ENCODE measurements around the gene ARRB2.

The ARRB2 gene

DNA sequence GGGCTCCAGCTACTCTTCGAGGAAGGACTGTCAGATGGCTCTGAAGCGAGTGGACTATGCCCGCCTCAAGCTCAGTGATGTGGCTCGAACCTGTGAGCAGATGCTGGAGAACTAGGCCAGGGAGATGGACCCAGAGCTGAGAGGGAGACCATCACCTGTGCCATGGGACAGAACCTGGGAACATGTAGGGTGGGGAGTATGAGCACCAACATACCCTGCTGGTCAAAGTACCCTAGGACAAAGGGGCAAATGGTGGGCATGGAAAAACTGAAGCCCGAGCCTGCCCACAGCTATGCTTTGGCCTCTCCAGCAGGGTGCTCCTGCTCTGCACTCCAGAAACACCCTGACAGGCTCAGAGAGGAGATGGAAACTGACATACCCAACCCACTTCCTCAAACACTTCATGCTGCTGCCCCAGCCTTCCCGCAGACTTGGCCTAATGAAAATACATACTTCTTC is 22.7 kb downstream of the ARRB2 start:
- no CpG with 5 or more reads among the region's 6 CpGs for WGBS (ENCODE audit: extremely low coverage, insufficient coverage, insufficient read length)
- H3K79me2 ChIP-seq (ENCODE audit: control insufficient read depth, insufficient read depth, low read length, poor library complexity) = no peaks in the 10 kb centered on the region
- no peak overlapping the region for H3K23ac ChIP-seq (ENCODE audit: low read length)
- H3K4me2 ChIP-seq (ENCODE audit: low read length) = no peak overlapping the region
- peak in 1 of 2 donors; percentile 23 for DNase-seq
- H3K18ac ChIP-seq (ENCODE audit: low read length) = no peak overlapping the region
- H3K4me1 ChIP-seq (ENCODE audit: control insufficient read depth in 1 of 2, insufficient read depth in 2 of 2, low read length in 2 of 2) = peaks cover 0 to 2% of the 10 kb centered on the region in 2 experiments
- peaks cover 0 to 3% of the 10 kb centered on the region in 2 experiments for H3K36me3 ChIP-seq (ENCODE audit: control insufficient read depth in 1 of 2, insufficient read depth in 2 of 2, low read length in 2 of 2)
- H3K4ac ChIP-seq (ENCODE audit: low read depth, low read length) = no peak overlapping the region
- H3K9me3 ChIP-seq (ENCODE audit: insufficient read depth, low read depth, low read length) = peaks cover 2% of the 10 kb centered on the region
- H3K27ac ChIP-seq (ENCODE audit: low read depth, low read length) = no peak overlapping the region
- no peak overlapping the region for H2AFZ ChIP-seq (ENCODE audit: insufficient read depth, low read length, poor library complexity)
- no peak overlapping the region for H2BK120ac ChIP-seq (ENCODE audit: insufficient read depth, low read length, poor library complexity)
- no peak overlapping the region for H4K8ac ChIP-seq (ENCODE audit: low read depth, low read length)
- no peak overlapping the region for H4K91ac ChIP-seq (ENCODE audit: low read depth, low read length)
- no peak overlapping the region for H3K4me3 ChIP-seq (ENCODE audit: low read depth, low read length)
- H3K79me1 ChIP-seq (ENCODE audit: low read length) = peaks cover 2% of the 10 kb centered on the region
- H4K12ac ChIP-seq (ENCODE audit: low read depth, low read length) = no peak overlapping the region
- peak overlapping the region; percentile 23 for H3K9ac ChIP-seq (ENCODE audit: low read length)
- H3K14ac ChIP-seq (ENCODE audit: low read length) = no peak overlapping the region
- H2AK5ac ChIP-seq (ENCODE audit: low read length) = no peak overlapping the region
- peaks cover 1% of the 10 kb centered on the region for H3K27me3 ChIP-seq (ENCODE audit: insufficient read depth, low read length)
- H2BK12ac ChIP-seq (ENCODE audit: low read length) = no peak overlapping the region
- H2BK5ac ChIP-seq (ENCODE audit: low read depth, low read length, poor library complexity) = no peak overlapping the region

DNA sequence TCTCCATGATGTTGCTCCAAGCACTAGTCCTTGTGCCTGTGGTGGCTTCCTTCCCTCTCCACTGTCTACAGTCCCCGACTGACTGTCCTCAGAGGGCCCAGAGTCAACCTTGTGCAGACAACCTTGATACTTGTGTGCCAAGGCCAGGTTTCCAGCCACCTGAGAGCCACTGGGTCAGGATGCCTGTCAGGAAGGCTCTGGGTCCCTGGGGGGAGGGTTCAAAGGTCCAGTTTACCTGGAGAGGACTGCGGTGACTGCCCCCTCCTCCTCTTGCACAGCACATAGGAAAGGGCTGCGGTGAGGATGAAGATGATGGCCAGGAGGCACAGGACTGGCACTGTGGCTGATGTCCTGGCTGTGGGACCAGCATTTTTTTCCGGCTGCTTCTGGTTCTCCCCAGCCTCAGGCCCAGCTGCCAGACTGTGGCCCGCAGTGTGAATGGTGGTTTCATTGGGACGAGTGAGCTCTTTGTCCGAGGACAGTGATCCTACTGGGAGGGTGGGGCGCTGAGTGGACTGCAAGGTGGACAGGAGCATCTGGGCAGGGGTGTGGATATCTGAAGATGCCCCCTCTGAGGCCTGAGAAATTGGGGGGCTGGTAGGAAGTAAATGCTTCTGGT is 24.5 kb downstream of the ARRB2 start:
- no peak for DNase-seq
- Histone ChIP-seq H2AFZ (ENCODE audit: insufficient read depth, low read length, poor library complexity) (no peak overlapping the region), H3K9ac (ENCODE audit: low read length) (no peak overlapping the region), H4K91ac (ENCODE audit: low read depth, low read length) (no peak overlapping the region), H3K27me3 (ENCODE audit: insufficient read depth, low read length) (peaks cover 20% of the 10 kb centered on the region), H4K8ac (ENCODE audit: low read depth, low read length) (no peak overlapping the region), H3K4me3 (ENCODE audit: low read depth, low read length) (no peak overlapping the region), H2AK5ac (ENCODE audit: low read length) (no peak overlapping the region), H3K14ac (ENCODE audit: low read length) (no peak overlapping the region), H3K79me2 (ENCODE audit: control insufficient read depth, insufficient read depth, low read length, poor library complexity) (no peaks in the 10 kb centered on the region), H3K4me2 (ENCODE audit: low read length) (no peak overlapping the region), H4K12ac (ENCODE audit: low read depth, low read length) (no peak overlapping the region), H3K79me1 (ENCODE audit: low read length) (peaks cover 2% of the 10 kb centered on the region), H3K27ac (ENCODE audit: low read depth, low read length) (no peak overlapping the region), H3K9me3 (ENCODE audit: insufficient read depth, low read depth, low read length) (peaks cover 9% of the 10 kb centered on the region), H3K36me3 (ENCODE audit: control insufficient read depth in 1 of 2, insufficient read depth in 2 of 2, low read length in 2 of 2) (peaks cover 0 to 3% of the 10 kb centered on the region in 2 experiments), H2BK5ac (ENCODE audit: low read depth, low read length, poor library complexity) (no peak overlapping the region), H2BK12ac (ENCODE audit: low read length) (no peak overlapping the region), H3K23ac (ENCODE audit: low read length) (no peak overlapping the region), H3K4ac (ENCODE audit: low read depth, low read length) (no peak overlapping the region), H3K18ac (ENCODE audit: low read length) (no peak overlapping the region), H3K4me1 (ENCODE audit: control insufficient read depth in 1 of 2, insufficient read depth in 2 of 2, low read length in 2 of 2) (peaks cover 14 to 18% of the 10 kb centered on the region in 2 experiments), H2BK120ac (ENCODE audit: insufficient read depth, low read length, poor library complexity) (no peak overlapping the region)
- WGBS (ENCODE audit: extremely low coverage, insufficient coverage, insufficient read length) = no CpG with 5 or more reads among the region's 8 CpGs

DNA sequence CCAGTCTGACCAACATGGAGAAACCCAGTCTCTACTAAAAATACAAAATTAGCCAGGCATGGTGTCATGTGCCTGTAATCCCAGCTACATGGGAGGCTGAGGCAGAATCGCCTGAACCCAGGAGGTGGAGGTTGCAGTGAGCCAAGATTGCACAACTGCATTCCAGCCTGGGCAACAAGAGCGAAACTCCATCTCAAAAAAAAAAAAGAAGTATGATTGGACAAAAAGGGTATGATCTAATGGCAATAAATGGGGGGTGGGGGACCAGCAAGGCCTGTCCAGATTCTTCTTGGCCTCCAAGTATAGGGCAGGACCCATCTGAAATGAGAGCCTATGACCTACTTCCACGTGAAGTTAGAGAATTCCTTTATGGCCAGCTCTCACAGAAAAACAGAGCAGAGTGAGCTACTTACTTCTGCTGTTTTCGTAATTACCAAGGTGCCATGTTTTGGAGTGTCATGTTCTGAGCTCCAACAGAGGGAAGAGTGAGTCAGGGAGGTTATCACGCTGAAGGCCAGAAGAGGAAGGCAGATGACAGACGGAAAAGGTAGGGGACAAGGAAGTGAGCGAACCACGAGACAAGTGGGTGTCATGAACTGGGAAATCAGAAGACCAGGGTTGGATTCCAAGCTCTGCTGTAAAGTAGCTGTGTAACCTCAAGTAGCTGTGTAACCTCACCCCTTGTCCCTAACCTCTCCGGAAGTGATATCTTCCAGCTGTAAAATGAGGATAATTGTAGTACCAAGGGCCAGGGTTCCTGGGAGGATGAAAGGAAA is 25.6 kb downstream of the ARRB2 start:
- Histone ChIP-seq H3K23ac (ENCODE audit: low read length) (no peak overlapping the region), H3K9me3 (ENCODE audit: insufficient read depth, low read depth, low read length) (peaks cover 15% of the 10 kb centered on the region), H2AFZ (ENCODE audit: insufficient read depth, low read length, poor library complexity) (no peak overlapping the region), H3K4me3 (ENCODE audit: low read depth, low read length) (no peak overlapping the region), H4K12ac (ENCODE audit: low read depth, low read length) (no peak overlapping the region), H2BK12ac (ENCODE audit: low read length) (no peak overlapping the region), H2AK5ac (ENCODE audit: low read length) (no peak overlapping the region), H3K79me2 (ENCODE audit: control insufficient read depth, insufficient read depth, low read length, poor library complexity) (no peaks in the 10 kb centered on the region), H3K79me1 (ENCODE audit: low read length) (peaks cover 2% of the 10 kb centered on the region), H3K4ac (ENCODE audit: low read depth, low read length) (no peak overlapping the region), H3K9ac (ENCODE audit: low read length) (no peak overlapping the region), H3K4me2 (ENCODE audit: low read length) (no peak overlapping the region), H3K36me3 (ENCODE audit: control insufficient read depth in 1 of 2, insufficient read depth in 2 of 2, low read length in 2 of 2) (peaks cover 0 to 3% of the 10 kb centered on the region in 2 experiments), H4K91ac (ENCODE audit: low read depth, low read length) (no peak overlapping the region), H3K27ac (ENCODE audit: low read depth, low read length) (no peak overlapping the region), H4K8ac (ENCODE audit: low read depth, low read length) (no peak overlapping the region), H3K4me1 (ENCODE audit: control insufficient read depth in 1 of 2, insufficient read depth in 2 of 2, low read length in 2 of 2) (peaks cover 14 to 16% of the 10 kb centered on the region in 2 experiments), H2BK120ac (ENCODE audit: insufficient read depth, low read length, poor library complexity) (no peak overlapping the region), H3K18ac (ENCODE audit: low read length) (no peak overlapping the region), H3K27me3 (ENCODE audit: insufficient read depth, low read length) (peaks cover 31% of the 10 kb centered on the region), H2BK5ac (ENCODE audit: low read depth, low read length, poor library complexity) (no peak overlapping the region), H3K14ac (ENCODE audit: low read length) (no peak overlapping the region)
- DNase-seq = peak; percentile 33 to 35
- no CpG with 5 or more reads among the region's 9 CpGs for WGBS (ENCODE audit: extremely low coverage, insufficient coverage, insufficient read length)

DNA sequence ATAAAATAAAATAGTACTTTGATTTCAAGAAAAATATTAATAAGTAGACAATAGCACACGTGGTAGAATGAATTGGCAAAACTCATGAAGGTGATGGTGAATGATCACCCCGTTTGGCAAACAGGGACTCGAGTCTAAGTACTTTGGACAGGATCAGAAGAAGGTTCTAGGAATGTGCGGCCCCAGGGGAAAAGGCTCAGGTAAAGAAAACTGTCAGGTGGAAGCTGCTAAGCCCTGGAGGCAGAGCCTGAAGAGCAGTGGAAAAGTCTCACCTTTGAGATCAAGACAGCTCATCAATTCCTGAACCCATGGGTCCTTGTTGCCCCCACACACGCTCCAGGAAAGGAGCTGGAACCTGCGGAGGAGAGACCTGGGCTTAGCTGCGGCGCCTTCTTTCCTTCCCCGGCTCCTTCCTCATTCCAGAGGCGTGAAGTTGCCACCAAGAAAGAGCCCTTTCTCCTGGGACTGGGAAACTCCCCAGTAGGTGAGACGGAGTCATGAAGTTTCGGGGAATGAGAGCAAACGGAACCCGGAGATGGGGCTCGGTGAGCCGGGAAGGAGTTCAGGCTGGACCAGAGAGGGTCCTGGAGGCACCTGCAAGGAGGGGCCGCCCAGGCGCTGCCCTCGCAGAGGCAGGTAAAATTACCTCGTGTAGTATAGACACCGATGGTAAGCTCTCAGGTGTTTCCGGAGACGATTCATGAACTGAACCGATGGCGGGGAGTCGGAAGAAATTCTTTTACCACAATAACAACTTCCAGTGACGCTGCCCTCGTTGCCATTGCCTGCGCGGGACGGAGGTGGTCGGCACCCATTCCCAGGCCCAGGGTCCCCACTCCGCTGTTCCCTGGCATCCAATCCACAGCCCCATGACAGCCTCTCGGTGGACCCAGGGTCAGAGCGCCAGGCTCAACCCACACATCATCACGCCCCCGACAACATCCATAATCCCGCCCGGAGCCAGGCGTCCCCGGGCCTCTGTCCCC is 28.0 kb downstream of the ARRB2 start:
- Histone ChIP-seq H4K91ac (ENCODE audit: low read depth, low read length) (no peak overlapping the region), H3K18ac (ENCODE audit: low read length) (no peak overlapping the region), H2AFZ (ENCODE audit: insufficient read depth, low read length, poor library complexity) (no peak overlapping the region), H3K4ac (ENCODE audit: low read depth, low read length) (no peak overlapping the region), H3K4me3 (ENCODE audit: low read depth, low read length) (peak overlapping the region; percentile 30), H3K4me2 (ENCODE audit: low read length) (peak overlapping the region; percentile 89), H3K27me3 (ENCODE audit: insufficient read depth, low read length) (peaks cover 36% of the 10 kb centered on the region), H4K12ac (ENCODE audit: low read depth, low read length) (no peak overlapping the region), H2BK12ac (ENCODE audit: low read length) (no peak overlapping the region), H3K9ac (ENCODE audit: low read length) (no peak overlapping the region), H3K4me1 (ENCODE audit: control insufficient read depth in 1 of 2, insufficient read depth in 2 of 2, low read length in 2 of 2) (peaks cover 14 to 16% of the 10 kb centered on the region in 2 experiments), H3K23ac (ENCODE audit: low read length) (no peak overlapping the region), H3K79me1 (ENCODE audit: low read length) (no peaks in the 10 kb centered on the region), H2BK5ac (ENCODE audit: low read depth, low read length, poor library complexity) (no peak overlapping the region), H3K79me2 (ENCODE audit: control insufficient read depth, insufficient read depth, low read length, poor library complexity) (no peaks in the 10 kb centered on the region), H2BK120ac (ENCODE audit: insufficient read depth, low read length, poor library complexity) (no peak overlapping the region), H3K36me3 (ENCODE audit: control insufficient read depth in 1 of 2, insufficient read depth in 2 of 2, low read length in 2 of 2) (no peaks in the 10 kb centered on the region), H4K8ac (ENCODE audit: low read depth, low read length) (no peak overlapping the region), H3K27ac (ENCODE audit: low read depth, low read length) (no peak overlapping the region), H2AK5ac (ENCODE audit: low read length) (no peak overlapping the region), H3K14ac (ENCODE audit: low read length) (no peak overlapping the region), H3K9me3 (ENCODE audit: insufficient read depth, low read depth, low read length) (peaks cover 15% of the 10 kb centered on the region)
- DNase-seq = peak; percentile 28 to 49
- no CpG with 5 or more reads among the region's 41 CpGs for WGBS (ENCODE audit: extremely low coverage, insufficient coverage, insufficient read length)
